Activated CD4-positive, alpha-beta T cell treated with anti-CD3 and anti-CD28 coated beads, Interleukin-2, amount 50 U/mL, for 24 hours (primary cell): ENCODE results near the gene NCCRP1.

Experiments
- DNase-seq, 2 donors: peaks; one replicate each; pipeline ENCODE4 v3.0.0-alpha.2; 2020; ENCODE audit warnings: low read depth in 1 of 2, low spot score in 1 of 2

Gene NCCRP1

DNA sequence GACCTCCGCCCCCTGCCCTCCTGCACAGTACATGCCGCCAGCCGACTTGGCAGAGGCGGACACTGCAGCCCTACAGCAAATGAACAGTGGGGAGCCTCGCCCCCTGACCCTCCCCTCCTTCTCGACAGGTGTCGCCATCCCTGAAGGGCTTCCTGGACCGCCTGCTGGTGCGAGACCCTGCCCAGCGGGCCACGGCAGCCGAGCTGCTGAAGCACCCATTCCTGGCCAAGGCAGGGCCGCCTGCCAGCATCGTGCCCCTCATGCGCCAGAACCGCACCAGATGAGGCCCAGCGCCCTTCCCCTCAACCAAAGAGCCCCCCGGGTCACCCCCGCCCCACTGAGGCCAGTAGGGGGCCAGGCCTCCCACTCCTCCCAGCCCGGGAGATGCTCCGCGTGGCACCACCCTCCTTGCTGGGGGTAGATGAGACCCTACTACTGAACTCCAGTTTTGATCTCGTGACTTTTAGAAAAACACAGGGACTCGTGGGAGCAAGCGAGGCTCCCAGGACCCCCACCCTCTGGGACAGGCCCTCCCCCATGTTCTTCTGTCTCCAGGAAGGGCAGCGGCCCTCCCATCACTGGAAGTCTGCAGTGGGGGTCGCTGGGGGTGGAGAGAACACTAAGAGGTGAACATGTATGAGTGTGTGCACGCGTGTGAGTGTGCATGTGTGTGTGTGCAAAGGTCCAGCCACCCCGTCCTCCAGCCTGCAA, 18.3 kb upstream of the NCCRP1 start:
- no peak for DNase-seq

DNA sequence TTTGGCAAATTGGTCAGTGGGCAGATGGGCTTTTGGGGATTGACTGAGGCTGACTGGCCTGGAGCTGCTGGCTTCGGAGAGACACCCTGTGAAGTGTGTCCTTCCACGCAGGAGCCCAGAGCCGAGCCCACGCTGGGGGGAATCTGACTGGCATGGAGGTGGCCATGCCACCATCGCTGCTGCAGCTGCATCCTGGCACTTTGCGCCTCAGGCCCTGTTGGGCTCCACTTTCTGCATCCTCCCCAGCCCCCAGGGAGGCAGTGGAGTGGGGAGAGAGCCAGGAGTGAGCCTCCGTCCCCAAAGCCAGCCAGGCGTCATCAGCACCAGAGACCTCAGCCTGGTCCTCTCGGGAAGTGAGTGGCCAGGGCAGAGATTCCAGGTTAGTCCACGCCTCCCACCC, 17.0 kb upstream of the NCCRP1 start:
- no peak for DNase-seq

DNA sequence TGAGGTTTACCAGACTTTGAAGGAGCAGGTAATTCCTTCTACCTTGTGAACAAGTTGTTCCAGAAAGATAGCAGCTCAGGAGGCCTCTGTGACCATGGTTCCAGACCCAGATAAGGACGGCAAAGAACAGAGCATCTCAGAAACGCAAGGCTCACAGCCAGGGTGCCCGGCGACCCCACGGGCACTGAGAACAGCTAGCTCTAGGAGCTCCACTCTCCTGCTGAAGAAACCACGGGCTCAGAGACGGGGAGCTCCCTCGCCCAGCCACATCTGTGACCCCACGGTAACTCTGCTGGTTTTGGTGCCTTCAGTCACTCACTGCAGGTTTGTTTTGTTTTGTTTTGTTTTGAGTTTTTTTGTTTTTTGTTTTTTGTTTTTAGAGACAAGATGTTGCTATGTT, 16.0 kb upstream of the NCCRP1 start:
- DNase-seq, result no peak

DNA sequence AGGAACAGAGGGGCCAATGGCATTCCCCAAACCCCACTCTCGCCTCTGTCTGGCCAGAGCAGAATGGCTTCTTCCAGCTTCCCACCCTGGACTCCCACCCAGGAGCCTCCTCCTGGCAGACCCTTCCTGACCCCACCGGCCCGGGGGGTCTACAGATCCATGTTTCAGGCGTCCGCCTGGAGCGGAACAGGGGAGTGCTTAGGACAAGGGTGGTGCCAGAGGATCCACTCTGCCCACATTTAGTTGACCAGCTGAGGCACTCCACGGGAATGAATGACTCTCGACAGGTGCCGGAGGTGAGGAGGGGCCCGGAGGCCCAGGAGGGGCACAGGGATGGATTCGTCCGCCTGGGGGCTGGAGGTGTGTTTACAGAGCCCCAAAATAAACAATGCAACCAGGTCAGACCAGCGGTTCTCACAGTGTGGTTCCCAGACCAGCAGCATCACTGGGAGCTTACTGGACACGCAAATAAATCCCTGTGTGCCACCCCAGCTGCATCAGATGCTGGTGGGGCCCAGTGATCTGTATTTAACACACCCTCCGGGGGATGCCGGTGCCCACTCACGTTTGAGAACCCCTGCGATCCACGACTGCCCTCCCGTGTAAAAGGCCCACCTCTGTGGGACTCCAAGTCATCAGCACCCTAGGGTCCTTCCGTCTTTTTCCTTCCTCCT, 15.1 kb upstream of the NCCRP1 start:
- no peak for DNase-seq

DNA sequence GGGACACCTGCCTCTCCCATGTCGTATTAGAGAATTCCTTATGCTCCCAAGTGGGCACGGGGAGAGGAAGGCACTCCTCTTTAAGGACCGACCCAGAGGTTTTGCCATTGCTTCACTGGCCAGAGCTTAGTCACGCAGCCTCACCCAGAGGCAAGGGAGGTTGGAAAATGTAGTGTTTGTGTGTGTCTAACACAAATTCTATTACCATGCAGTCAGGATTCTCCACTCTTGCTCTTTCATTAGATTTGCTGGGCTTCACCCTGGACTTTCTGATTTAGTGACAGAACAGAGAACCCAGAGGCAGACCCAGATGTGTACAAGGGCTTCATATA, 14.6 kb upstream of the NCCRP1 start:
- DNase-seq, result no peak

DNA sequence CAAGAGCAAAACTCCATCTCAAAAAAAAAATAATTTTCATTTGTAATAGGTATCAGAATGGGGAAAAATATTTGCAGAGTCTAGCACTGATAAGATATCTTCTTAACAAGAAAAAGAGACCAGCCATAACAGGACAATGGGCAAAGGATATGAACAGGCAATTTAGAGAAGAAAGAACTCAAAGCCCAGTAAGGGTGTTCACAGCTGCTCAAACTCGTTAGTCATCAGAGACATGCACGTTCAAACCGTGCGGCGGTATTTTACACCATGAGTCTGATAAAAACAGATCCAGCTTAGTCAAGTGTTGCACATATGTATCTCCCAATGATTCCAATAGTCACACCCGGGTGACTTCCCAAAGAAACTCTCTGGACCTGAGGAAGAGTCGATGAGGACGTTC, 13.7 kb upstream of the NCCRP1 start:
- DNase-seq, result no peak

DNA sequence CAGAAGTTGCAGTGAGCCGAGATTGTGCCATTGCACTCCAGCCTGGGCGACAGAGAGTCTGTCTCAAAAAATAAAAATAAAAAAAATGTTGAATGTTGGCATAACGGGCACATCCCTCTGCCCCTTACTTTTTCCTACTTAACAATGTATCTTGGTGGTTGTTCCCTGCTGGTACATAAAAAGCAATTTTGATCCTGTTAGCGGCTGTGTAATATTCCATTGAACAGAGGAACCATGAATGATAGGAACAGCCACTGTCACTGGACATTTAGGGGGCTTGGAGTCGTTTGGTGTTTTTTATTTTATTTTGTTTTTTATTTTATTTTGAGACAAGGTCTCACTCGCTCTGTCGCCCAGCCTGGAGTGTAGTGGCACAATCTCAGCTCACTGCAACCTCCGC, 10.4 kb upstream of the NCCRP1 start:
- DNase-seq, result no peak

DNA sequence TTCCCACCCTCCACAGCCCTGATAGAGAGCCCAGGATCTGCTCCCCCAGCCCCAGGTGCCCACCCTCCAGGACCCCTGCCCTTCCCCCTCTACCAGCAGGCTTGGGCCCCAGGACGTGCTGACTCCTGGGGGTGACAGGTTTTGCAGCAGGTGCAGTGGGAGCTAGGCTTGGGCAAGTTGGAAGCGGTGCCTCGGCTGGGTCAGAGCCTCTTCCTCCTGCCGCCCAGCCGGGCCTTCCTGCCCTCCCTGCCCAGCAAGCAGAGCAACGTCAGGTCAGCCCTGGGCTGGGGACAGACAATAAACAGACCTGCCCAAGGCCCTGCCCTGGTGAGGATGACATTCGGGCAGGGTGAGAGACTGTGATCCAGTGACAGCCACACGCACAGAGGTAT, 9.2 kb upstream of the NCCRP1 start:
- no peak for DNase-seq

DNA sequence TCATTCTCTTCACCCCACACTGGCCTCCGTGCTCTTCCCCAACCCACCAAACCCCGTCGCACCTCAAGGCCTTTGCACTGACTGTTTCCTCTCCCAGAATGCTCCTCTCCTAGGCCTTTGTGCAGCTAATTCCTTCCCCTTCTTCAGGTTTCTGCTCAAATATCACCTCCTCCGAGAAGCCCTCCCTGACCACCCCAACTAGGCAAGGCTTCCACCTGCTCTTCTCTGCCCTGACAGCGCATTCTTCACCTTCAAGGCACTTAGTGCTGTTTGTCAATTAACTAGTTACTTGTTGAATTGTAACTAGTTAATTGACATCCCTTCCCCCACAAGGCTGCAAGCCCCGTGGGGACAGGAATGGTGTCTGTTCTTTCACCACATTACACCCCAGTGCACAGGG, 7.8 kb upstream of the NCCRP1 start:
- no peak for DNase-seq

DNA sequence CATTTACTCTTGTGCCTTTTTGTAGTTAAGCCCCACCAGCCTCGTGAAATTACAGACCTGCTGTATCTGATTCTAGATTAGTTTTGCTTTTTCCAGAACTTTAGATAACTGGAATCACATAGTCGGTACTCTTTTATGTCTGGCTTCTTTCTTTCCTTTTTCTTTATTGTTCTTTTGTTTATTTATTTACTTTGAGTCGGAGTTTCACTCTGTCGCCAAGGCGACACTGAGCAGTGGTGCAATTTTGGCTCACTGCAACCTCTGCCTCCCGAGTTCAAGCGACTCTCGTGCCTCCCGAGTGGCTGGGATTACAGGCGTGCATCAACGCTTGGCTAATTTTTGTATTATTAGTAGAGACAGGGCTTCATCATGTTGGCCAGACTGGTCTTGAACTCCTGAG, 6.0 kb upstream of the NCCRP1 start:
- no peak for DNase-seq

DNA sequence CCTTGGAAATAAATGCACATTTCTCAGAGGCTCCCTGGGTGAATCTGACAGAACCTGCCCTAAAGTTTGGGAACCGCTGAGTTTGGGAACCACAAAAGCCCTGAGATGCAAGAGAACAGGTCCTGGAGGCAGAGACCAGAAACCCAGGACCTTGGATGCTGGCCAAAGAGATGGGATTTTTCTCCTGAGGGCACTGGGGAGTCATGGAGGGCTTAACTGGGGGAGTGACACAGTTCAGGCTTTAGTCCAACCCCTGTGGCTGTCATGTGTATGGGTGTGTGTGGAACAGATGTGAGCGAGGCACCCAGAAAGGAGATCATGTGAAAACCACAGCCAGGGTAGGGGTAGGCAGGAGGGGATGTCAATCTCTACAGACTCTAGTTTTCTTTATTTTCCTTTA, 3.9 kb upstream of the NCCRP1 start:
- no peak for DNase-seq

DNA sequence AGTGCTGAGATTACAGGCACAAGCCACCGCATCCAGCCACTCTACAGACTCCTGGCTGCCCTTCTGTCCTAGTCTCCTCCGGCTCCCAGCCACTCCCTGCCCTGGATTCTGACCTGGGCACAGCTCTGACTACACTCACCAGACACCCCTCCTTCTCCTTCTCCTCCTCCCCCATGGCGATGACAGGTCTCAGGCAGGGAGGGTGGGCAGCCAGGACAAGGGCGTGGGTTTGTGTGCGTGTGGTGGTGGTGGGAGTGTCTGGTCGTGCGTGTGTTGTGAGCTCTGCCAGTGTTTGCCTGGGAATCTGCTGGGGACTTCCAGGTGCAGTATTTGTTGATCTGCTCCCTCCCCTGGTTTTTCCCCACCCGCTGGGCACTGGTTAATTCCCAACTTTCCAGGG, 3.0 kb upstream of the NCCRP1 start:
- no peak for DNase-seq

DNA sequence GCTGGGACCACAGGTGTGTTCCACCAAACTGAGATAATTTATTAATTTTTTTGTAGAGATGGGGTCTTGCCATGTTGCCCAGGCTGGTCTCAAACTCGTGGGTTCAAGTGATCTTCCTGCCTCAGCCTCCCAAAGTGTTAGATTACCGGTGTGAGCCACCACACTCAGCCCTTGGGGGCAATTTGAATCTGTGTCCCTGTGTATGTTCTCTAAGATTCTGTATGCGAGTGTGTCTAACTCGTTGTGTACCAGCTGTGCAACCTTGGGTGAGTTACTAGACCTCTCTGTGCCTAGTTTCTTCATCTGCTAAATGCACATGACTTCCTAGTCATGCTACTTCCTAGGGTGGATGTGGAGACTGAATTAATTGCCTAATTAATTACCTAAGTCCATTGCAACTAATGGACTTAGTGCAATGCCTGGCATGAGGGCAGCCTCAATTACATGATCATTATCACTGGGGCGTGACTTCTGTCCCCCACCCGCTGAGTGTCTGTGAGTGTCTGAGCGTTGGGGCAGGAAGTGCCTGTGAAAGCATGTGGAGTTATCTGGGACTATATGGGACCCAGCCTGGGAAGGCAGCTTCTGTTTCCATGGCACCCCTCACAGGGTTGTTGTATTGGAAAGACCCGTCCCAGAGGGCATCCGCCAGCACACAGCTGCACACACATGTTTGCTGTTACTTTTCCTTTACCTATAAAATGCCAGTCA, 1.8 kb upstream of the NCCRP1 start:
- DNase-seq, result no peak

DNA sequence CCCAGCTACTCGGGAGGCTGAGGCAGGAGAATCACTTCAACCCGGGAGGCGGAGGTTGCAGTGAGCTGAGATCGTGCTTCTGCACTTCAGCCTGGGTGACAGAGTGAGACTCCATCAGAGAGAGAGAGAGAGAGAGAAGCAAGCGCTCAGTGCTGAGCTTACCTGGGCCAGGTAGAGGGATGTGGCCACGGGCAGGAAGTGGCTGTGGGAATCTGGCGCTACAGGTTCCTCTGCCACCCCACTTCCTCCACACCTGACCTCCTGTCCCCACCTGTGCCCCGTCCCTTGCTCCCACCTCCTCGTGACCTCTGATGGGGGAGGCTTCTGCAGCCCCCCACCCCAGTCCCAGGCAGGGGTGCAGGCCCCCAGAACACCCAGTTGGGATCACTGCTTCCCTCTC, 1.0 kb upstream of the NCCRP1 start:
- no peak for DNase-seq

DNA sequence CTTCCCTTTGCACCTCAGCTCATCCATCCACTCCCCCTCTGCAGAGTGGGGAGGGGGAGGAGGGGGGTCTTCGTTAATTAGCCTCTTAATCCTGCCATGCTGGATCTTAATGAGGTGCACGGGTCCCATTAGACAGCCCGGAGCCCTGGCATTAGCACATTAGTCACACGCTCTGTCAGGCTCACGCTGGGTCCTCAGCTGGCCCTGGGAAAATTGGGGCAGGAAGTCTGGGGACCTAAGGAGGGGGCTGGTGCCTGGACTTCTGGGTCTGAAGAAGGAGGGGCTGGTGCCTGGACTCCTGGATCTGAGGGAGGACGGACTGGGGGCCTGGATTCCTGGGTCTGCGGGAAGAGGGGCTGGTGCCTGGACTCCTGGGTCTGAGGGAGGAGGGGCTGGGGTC, 444 bp upstream of the NCCRP1 start:
- DNase-seq, result no peak

DNA sequence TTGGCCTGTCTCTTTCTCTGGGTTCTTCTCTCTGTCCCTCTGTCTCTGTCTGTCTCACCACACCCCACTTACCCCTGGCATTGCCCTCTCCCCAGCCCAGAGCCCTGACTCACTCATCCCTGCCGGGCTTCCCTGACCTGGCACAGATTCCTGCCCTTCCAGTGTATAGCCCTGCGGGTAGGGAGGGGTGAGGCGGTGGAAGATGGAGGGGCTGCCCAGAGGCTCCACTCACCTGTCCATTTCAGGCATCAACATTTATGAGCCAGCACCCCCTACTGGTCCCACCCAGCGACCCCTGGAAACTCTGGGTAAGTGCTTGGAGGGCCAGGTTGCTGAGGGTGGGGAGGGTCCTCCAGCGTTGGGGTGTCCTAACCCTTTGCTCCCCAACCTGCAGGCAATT, 1.0 kb downstream of the NCCRP1 start:
- no peak for DNase-seq

DNA sequence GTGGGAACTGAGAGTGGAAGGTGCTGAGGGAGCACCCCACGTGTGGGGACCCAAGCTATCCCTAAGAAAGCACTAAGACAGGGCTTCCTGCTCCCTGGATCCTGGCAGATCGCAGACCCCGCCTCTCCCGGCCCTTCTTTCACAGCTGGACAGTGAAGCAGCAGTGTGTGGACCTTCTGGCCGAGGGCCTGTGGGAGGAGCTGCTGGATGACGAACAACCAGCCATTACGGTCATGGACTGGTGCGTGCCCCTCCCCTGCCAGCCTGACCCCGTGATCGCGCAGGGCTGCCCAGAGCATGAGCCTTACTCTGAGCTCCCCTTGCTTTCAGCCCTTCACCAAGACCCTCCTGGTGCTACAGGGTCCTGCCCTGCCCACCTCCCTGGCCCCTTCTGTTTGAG, 2.3 kb downstream of the NCCRP1 start:
- no peak for DNase-seq

DNA sequence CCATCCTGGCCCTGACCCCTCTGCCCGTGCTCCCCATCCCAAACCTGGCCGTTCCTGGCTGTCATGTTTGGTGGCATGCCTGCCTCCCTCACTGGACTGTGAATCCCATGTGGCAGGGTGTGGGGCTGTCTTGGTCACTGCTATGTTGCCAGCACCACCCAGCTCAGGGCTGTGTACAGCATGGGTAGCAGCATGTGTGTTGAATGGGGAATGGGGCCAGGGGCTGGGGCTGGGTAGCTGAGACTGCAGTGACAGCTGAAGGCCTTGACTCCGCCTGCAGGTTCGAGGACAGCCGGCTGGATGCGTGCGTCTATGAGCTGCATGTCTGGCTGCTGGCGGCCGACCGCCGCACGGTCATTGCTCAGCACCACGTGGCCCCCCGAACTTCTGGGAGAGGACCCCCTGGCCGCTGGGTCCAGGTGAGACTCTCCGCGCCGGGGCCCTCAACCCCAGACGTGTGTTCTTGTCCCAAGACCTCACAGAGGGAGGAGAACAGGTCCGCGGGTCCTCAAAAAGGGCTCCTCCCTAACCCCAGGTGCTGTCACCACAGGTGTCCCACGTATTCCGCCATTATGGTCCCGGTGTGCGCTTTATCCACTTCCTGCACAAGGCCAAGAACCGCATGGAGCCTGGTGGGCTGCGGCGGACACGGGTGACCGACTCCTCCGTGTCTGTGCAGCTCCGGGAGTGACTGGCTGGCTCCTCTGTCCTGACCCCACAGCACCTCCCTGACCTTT, 3.5 kb downstream of the NCCRP1 start:
- no peak for DNase-seq

DNA sequence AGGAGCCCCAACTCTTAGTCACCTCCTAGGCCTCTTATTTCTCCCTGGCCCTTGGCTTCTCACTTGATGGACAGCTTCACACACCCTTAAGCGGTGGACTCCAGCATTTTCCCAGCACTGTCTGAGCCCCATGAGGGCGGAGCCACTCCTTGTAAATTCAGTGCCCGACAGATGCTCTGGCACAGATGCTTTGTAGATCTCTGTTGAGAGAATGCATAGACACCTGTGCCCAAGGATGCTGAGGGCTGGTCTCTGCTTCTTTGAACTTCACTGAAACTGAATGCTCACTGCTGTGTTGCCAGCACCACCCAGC, 4.0 kb downstream of the NCCRP1 start:
- DNase-seq, result no peak

DNA sequence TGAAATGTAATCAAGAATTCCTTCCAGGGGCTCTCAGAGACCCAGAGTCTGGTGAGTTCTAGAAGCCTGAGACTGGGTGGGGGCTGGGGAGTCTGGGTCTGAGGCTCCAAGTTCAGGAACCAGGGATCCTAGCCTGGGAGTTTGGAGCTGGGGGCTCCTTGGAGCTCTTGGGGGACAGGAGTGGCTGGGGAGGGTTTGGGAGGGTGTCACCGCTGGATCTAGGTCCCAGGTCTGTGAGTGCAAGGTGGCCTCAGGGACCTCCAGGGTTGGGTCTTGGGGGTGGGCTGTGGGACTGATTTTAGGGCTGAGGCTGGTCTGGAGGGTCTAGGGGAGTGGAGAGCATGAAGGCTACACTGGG, 6.2 kb downstream of the NCCRP1 start:
- DNase-seq, result no peak

DNA sequence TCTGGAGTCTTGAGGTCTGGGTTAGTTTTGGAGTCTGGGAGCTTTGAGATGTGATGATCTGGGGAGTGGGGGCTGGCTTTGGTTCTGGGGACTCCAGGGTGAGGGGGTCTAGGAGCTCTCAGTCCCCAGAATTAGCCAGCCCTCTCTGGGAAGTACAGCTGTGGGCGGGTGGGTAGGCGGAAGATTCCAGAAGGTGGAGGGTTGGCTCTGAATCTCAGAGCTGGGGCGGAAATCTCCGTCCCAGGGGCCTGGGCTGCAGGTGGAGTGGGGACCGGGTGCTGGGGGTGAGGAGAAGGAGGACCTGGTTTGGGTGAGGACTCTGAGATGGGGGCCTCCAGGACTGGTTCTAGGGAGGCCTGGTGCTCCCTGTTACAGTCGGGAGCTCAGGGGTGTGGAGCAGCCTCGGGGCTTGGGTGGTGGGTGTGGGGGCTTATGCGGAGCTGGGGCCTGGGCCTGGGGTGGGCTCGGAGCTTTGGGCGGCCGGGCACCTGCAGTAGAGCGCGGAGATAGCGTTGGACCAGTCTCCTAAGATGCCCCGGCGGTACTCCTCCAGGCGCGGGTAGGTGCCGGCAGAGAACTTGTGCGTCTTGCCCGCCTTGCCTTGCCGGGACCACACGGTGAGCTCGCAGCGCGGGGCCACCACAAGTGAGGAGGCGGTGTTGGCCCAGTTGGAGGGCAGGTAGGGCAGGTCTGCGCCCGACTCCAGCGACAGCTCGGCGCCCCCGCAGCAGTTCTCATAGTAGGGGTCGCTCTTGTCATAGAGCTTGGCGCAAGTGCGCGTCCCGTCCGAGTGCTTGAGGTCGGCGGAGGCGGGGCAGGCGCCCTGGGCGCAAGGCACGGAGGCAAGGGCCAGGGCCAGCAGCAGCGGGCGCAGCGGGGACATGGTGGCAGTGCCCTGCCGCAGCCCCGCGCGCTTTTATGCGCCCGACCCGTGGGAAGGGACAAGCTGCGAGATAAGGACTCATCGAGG, 6.9 kb downstream of the NCCRP1 start, which contains the start of gene SYCN:
Gene SYCN (minus strand): TSS at position 892 of the 970 bp plus-strand sequence. CDS start 9 bp downstream, at position 883.
- DNase-seq, result no peak
